ENCODE measurements around the gene NACC2.
"Not testable (repeated sequence)": the region's sequence is repeated elsewhere in the genome, so short reads cannot be mapped to it uniquely, and the experiment has no call there.

Gene NACC2

DNA sequence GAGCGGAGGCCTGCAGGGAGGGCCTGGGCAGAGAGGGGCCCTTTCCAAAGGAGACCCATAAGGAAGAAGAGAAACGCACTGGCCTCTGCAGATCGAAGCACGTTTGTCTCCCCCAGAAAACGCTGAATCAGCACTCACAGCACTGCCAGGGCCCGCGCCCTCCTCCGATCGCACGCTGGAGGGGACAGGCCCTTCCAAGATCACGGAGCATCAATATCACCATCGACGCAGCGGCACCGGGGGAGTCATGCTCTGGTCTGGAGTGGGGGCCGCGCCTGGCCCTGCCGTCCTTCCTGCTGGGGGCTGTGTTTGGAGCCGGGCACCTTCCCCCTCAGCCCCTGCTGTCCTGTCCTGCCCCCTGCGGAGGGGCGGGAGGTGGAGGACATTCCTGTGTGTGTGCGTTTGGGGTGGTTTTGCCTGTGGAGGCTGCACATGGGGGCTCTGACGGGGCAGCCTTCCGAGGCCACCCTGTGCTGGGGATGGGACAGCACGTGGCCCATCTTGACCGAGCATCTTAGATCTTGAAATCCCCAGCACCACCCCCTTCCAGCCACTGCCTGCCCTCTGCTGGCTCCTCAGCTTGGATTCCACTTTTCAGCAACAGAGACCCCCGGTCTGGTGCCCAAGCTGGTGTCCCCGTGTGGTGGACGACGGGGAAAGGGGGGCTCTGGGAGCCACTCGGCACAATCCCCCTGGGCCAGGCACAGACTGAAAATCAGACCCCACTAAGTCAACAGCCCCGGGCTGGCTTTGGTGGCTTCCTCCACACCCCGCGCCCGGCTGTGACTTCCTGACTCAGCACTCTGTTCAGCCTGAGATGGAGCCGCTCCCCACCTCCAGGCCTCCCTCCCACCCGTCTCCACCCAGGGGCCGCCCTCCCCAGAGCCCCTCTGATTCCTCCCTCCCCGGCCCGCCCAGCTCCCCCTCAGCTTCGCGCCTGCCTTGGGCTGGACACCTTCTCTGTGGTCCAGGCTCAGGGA, 15.3 kb upstream of the NACC2 start:
- no peak for DNase-seq (ENCODE audit: low read depth, low spot score)

DNA sequence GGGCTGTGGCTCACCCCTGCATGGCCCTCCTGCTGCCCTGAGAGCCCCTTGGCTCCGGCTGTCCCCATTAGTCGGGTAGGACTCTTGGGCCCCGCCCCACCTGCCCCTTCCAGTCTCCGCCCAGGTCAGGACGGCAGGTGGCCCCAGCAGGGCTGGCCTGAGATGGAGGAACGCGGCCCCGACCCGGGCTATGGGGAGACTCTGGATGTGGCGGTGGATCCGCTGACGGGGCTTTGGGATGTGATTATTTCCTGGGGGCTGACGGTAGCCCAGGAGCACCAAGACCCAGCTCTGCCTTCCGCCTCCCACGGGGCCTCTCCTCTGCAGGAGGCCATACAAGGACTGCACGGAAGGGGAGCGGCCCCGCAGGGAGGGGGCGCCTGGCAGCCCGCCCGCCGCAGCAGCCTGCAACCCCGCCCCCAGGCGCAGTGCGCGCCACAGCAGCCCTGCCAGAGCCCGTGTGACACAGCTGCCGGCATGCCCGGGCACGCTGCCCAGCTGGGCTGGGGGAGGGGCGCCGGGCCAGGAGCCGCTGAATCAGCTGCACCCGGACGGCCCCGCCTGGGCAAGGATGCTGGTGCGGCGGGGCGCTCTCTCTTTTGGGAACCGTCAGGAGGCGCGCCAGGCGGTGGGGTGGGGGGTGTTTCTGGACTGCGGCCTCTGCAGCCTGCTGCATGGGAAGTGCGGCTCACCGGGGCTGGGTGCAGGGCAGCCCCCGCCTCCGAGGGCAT, 14.4 kb upstream of the NACC2 start:
- no peak for DNase-seq (ENCODE audit: low read depth, low spot score)

DNA sequence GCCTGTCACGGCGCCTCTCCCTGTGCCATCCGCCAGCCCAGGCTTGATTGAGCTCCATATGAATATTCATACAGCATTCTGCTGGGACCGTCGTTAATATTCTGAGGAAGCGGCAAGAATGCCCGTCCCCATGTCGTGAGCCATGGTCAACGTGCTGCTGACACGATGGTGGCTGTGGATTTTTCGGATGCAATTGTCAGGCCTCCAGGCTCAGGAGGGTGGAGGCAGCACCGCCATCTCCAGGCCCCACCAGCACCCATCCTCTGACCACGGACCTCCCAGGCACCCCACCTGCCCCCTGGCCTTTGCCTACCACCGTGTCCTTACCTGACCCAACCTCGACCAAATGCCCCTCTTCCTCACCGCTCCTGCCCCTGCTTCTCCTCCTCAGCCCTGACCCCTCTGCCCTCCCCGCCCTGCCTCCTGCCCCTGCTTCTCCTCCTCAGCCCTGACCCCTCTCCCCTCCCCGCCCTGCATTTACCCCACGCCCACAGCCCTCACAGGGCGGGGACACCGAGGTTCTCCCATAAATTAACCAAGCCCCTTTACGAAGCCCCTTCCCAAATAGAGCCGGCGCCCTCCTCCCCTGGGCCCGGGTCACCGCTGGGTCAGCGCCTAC, 13.7 kb upstream of the NACC2 start:
- DNase-seq (ENCODE audit: low read depth, low spot score), result no peak

DNA sequence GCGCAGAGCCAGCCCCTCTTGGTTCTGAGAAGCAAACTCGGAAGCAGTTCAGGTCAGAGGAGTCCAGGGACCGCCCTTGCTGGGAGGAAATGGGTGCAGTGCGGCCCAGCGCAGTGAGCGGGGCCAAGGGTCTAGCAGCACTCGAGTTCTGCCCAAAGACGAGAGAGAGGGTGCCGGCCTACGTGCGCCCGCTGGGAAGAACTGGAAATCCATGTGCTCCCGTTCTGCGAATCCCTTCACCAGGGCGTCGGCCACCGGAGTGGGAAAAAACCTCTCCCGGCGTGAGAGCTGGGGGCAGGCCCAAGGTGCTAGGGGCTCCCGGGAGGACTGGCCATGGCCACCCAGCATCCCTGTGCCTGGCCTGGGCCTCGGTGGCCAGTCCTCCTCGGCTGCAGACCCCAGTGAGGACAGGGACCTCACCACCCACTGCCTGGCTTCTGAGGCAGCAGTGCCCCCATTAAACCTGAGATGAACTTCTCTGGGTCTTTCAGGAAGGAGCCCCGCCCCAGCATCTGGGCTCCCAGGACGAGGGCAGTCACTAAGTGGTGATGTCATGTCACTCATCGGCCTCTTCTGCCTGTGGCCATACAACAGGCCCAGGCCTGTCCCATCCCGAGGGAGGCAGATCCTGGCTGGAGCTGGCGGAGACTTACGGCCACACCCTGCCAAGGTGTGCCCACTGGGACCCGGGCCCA, 13.0 kb upstream of the NACC2 start:
- DNase-seq (ENCODE audit: low read depth, low spot score), result no peak

DNA sequence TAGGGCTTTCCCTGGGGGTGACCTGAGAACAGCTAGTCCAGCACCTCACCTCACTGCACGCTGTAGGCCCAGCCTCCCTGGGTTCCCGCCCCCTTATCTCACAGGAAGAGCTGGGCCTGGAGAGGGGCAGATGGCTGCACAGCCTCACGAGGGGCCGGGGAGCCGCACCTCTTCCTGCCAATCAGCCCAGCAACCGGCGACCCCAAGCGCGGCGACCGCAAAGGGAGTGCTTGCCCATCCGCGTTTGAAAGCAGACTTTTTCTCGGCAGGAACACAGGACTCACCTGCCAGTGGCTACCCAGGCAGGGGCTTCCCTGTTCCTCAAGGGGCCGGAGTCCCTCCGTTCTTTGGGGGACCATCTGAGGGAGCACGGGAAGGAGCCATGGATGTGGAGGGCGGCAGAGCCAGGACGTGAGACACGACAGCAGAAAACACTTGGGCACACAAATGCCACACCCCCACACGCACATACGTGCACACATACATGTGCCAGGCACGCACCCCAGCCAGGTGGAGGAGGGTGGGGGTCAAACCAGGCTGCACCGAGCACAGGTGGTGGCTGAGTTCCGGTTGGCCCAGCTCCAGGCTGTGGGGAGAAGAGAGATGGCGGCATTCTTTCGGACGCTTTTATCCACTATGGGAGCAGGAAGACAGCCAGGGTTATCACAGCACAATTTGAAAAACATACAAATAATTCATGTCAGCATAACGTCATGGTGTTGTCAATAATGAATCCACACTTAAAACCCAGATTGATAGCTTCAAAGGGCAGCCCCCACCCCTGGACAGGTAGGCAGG, 12.3 kb upstream of the NACC2 start:
- no peak for DNase-seq (ENCODE audit: low read depth, low spot score)

DNA sequence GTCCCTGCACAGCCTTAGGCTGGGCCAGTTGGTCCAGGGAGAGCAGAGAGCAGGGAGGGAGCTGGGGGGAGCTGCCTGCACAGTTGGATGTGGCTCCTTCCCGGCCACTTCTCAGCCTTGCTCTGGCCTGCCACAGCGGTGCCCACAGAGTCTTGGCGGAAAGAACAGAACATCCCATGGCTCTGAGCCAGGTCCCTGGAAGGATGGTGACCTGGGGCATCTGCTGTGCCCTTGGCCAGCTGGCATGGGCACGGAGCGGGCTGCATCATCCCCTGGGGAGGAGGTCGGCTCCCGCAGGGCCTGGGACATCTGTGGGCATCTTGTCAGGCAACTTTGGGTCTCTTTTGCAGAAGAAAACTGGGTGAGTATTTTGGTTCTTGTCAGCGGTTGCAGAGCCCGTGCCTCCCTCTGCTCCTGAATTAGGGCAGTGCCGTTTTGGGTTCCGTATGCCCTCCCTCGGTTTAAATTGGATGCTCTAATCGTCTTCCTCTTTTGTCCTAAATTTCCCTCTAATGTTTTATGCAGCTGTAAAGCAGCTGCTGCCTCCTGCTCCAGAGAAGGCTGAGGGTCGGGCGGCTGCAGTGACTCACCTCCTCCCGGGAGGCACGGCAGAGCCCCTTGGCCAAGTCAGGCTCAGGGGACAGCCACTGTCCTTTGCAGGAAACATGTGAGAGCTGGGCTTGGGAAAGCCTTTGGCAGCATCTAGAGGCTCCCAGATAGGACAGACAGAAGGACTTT, 10.5 kb upstream of the NACC2 start:
- no peak for DNase-seq (ENCODE audit: low read depth, low spot score)

DNA sequence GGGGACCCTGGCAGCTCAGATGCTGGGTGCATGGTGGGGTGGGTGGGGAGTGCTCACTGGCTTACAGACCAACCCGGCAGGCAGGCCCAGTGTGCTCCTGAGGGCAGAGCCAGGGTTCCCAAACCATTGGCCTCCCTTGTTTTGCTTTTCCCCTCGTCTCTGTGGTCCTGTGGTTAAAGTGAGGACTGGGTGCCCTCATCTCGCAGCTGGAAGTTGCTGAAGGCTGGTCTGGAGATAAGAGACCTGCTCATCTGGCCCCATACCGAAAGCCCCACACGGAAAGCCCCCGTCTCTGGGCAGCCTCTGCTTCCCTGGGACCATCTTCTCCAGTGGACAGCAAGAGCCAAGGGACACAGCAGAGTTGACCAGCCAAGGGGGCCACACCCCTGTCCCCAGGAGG, 9.8 kb upstream of the NACC2 start:
- DNase-seq (ENCODE audit: low read depth, low spot score), result no peak

DNA sequence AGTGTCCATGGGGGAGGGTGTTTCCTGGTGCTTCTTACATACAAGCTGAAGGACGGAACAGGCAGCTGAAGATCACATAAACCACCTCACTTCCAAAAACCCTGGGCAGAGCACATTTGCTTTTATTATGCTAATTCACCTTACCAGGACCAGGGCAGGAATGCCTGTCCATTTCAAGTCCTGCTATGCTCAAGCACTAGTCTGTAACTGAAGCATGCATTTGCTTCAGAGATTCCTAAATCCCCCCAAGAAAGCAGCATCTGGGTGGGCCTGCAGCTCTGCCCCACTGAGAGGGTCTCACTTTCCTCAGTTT, 9.4 kb upstream of the NACC2 start:
- no peak for DNase-seq (ENCODE audit: low read depth, low spot score)

DNA sequence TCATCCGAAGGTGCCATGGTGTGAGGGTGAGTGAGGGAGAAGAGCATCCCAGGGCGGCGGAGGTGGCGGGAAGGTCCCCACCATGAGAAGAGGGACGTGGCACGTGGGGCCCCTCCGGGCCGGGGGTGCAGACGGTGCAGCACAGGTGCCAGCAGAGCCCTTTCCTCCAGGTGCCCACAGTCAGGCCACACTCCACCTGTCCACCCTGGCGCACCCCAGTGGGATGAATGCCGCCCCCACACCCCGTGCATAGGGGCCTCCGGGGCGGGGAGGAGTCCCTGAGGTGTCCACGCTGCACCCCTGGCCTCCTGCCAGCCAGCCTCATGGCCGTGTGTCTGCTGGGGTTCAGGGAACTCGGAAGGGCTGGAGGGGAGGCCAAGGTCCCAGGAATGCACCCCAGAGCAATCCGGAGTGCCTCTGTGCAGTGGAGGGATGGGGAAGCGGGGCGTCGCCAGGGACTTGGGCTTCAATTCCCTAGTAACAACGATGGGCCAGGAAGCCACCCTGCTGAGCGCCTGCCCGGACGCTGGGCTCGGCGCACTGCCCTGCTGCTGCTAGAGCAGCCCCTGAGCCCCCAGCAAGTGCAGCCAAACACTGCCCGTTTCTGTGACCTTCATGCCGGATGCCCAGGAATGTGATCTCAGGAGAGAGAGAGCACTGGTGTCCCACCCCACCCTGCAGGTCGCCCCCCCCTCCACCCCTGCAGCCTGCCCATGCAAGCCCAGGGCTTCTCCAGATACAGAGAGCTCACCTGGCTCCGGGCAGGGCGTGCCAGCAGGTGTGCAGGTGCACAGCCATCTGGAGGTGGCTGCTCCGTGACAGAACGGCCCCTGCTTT, 8.8 kb upstream of the NACC2 start:
- DNase-seq (ENCODE audit: low read depth, low spot score), result no peak

DNA sequence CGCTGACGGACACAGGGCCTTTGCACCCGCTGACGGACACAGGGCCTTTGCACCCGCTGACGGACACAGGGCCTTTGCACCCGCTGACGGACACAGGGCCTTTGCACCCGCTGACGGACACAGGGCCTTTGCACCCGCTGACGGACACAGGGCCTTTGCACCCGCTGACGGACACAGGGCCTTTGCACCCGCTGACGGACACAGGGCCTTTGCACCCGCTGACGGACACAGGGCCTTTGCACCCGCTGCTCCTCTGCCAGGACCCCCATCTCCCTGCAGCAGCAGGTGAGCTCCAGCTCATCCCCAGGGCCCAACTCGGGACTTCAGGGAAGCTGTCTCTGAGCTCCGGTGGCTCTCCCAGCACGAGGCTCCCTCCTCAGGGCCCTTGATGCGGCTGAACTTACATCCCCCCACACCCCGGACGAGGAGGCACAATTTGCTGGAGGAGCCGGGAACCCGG, 6.6 kb upstream of the NACC2 start:
- DNase-seq (ENCODE audit: low read depth, low spot score), result not testable (repeated sequence)

DNA sequence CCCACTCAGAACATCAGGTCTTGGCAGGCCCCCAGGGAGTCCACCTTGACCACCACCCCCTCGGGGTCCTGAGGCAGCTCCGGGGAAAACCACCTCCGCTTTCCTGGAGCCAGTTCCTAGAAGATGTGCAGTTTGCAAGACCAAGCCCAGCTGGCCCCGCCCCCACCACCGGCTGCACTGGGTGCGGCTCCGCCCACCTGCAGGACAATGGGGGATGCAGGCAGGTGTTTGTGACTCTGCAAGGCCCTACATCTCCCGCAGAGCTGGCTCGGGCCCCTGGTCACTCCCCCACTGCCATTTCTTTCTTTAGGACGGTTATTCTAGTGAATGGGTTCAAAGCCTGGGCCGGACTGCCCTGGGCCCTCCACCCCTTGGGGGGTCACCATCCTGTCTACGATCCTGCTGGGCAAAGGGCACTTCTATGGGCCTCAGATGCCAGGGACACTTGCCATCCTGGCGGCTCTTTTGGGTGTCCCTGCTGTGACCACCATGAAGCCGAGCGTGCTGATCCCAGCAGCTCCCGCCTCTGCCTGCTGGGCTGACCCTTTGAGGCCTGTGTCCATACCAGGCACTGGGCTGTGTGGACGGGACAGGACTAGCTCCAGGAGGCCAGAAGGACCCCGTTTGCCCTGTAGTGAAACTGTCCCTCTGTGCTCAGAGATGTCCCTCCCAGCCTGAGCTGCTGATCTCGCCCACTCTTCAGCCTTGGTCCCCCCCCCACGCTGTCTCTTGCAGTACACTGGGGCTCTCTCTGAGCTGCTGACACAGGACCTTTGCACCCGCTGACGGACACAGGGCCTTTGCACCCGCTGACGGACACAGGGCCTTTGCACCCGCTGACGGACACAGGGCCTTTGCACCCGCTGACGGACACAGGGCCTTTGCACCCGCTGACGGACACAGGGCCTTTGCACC, 5.9 kb upstream of the NACC2 start:
- DNase-seq (ENCODE audit: low read depth, low spot score), result no peak

DNA sequence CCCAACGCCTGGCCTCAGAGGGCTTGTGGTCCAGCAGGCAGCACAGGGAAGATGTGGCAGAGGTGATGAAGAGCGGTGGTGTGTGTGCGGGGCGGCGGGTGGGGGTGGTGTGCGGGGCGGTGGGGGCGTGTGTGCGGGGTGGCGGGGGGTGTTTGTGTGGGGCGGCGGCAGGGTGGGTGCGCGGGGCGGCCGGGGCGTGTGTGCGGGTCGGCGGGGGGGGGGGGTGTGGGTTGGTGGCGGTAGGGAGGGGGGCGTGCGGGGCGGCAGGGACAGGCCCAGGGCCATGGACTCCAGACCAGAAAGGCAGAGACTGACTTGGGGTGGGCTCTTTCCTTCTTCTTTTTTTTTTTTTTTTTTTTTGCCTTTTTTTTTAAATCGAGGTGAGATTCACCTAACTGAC, 4.5 kb upstream of the NACC2 start:
- DNase-seq (ENCODE audit: low read depth, low spot score), result no peak

DNA sequence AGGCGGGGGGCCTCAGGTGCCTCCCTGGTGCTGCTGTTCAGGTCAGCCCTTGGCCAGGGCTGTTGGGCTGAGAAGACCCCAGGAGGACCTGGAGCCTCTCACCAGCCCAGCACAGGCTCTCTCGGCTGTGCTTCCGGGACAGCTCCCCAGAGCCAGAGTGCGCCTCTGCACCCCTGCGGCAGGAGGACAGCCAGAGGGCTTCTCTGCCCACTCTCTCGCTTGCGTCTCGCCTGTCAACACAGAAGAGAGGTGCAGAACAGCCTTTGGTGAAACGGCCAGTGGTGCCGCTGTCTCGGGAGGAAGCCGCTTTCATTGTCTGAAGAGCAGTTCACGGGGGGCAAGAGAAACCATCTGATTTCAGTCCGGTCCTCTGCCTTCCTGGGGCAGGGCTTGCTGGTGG, 3.8 kb upstream of the NACC2 start:
- no peak for DNase-seq (ENCODE audit: low read depth, low spot score)

DNA sequence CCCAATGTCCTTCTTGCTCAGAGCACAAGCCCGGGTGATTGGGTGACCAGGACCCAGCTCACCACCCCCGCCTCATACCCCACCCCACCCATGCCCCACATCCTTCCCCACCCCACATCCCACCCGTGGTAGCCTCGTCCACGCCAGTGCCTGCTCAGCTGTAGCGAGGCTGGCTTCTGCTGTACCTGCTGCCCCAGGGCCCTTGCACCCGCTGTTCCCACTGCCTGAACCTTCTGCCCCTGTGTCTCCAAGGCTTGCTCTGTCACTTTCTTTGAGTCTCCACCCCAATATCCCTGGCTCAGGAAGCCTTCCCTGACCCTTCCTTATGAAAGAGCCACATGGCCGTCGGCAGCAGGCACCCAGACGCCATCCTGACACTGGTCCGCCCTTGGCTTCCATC, 3.1 kb upstream of the NACC2 start:
- no peak for DNase-seq (ENCODE audit: low read depth, low spot score)

DNA sequence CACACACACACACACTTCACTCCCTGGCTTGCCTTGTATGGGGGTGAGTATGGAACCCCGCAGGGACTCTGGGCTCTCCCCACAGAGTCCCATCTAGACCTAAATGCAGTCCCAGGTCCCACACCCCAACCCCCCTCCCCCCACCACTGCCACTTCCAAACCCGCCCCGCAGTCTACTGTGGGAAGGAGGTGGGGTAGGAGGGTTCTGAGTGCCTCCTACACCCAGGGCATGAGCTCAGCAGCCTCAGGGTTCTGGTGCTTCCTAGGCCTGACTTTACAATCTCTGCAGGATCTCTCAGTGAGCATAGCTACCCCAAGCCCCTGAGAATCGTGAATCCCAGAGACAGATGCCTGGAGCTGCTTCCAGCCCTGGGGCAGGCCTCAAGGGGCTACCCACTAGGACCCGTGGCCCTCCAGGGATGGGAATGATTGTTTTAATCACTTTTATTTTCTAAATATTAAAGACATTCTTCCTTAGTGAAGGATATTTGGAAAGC, 1.5 kb upstream of the NACC2 start:
- no peak for DNase-seq (ENCODE audit: low read depth, low spot score)

DNA sequence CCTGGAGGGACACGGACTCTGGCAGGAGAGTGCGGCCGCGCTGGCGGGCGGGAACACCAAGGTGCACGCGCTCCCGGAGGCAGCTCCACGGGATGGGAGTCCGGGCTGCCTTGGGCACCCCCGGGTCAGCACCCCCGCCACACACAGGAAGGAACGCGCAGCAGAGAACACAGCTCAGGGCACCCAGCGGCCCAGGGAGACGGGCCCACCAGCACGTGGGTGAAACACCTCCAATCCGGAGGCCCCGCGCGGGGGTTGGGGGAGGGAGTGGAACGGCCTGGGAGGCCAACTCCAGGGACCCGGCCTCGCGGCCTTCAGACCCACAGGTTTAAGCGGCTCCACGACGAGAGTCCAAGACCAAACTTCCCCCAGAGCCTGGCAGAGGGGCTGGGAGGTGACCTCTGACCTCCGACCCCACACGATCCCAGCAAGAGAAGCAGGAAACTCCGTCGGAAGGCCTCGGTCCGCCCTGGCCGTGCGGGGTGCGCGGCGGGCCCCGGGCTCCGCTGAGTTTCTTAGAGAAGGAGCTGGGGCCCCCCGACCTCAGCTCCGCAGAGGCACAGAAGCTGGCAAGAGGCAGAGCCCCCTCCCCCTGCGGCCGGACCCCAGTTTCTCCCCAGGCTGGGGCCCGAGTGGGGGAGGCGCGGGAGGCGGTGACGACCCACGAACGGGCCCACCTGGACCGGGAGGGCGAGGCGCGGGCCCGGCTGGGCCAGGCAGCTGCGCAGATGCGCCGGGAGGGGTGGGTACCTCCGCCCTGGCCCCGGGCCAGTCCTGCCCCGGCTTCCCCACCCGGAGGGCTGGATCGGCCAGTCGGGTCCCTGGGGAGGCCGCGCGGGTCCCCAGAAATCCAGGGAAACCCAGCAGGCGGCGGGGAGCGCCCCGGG, 851 bp downstream of the NACC2 start:
- no peak for DNase-seq (ENCODE audit: low read depth, low spot score)

DNA sequence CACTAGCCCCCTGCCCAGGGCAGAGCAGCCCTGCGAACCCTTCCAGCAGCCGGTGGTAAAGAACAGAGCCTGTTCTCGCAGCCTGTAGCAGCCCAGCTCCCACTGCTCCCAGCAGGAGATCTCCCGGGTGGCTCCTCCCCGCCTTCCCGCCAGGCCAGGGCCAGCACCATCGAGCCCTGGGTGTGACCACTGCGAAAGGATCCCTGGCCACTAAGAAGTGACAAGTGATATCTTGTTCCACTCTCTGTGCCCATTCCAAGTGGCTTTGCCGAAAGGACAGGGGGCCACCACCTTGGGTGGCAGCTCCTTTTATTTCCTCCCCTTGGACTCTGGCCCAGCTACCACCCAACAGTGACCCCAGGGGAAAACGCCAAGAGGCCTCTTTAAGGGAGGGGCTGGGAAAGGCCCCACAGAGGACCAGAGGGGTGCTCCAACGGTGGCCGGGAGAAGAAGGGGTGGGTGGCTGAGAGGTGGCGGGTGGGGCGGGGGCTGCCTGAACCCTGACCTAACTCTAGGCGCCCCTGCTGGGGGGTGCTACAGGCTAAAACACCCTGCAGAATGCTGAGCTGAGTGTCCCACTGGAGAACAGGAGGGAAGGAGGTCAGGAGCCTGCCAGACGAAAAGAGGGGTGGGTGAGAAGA, 1.6 kb downstream of the NACC2 start:
- no peak for DNase-seq (ENCODE audit: low read depth, low spot score)
